GM12878 (cell line): ENCODE measurements around the gene NKAIN2. TPM values are rescaled to one million over a fixed set of nuclear protein-coding genes. Genes with fewer than 3 reads are reported as not detected.

Source experiments
- ATAC-seq: fragments of 200-7000 bp; cut with Tn5 transposase; 3 replicates; pipeline ENCODE4 v1.9.1; 2020; ENCODE audit warnings: mild to moderate bottlenecking, moderate library complexity
- BruUV-seq: library from RNA; stranded (reverse); fragments of 400-500 nt; replicated peaks from 2 replicates; lab custom pipeline; 2021; lab: Mats Ljungman, UMichigan
- CTCF ChIA-PET: fragments of 300-600 bp; sonication (Branson Sonifier 250); formaldehyde crosslinking; extraction: SDS; loops from one replicate; lab custom pipeline; 2021; ENCODE audit warnings: inconsistent platforms; lab: Yijun Ruan, JAX
- POLR2A ChIA-PET: fragments of 350-600 bp; formaldehyde crosslinking; extraction: SDS; loops from one replicate; lab custom pipeline; 2021; ENCODE audit warnings: inconsistent platforms; lab: Charles Lee
- RAD21 ChIA-PET: fragments of 300-600 bp; sonication (Branson Sonifier 250); formaldehyde crosslinking; loops from one replicate; lab custom pipeline; 2023; ENCODE audit warnings: antibody characterized with exemption; ENCODE audit not compliant: unreplicated experiment; lab: Charles Lee
- SMC1A ChIA-PET: fragments of 300-600 bp; sonication (Branson Sonifier 250); formaldehyde crosslinking; loops from one replicate; lab custom pipeline; 2023; ENCODE audit not compliant: unreplicated experiment, uncharacterized antibody; lab: Charles Lee
- DNase-seq: peaks from one replicate; pipeline ENCODE4 v3.0.0-alpha.2; 2011; ENCODE audit warnings: low read depth, low spot score
- FAIRE-seq: peaks from 3 replicates; lab custom pipeline; 2011; peaks lifted over from hg19 to GRCh38; lab: Jason Lieb, UNC
- H2AFZ ChIP-seq: 2 replicates; pipeline ENCODE4 v1.6.0; 2011; ENCODE audit warnings: low read depth, low read length, control low read depth; ENCODE audit not compliant: control insufficient read depth
- H3K27ac ChIP-seq: 2 replicates; pipeline ENCODE4 v1.5.1; 2011; ENCODE audit warnings: control low read depth; ENCODE audit not compliant: control insufficient read depth, insufficient read depth
- H3K27me3 ChIP-seq, 2 experiments: replicated peaks in 1 of 2; 2 replicates each; pipeline versions ENCODE4 v1.6.0 to v1.6.1; 2011; ENCODE audit warnings: low read length in 1 of 2; ENCODE audit not compliant: control insufficient read depth in 2 of 2, insufficient read depth in 2 of 2
- H3K36me3 ChIP-seq, 2 experiments: 2 replicates each; pipeline ENCODE4 v1.5.1; 2011; ENCODE audit warnings: low read length in 1 of 2; ENCODE audit not compliant: control insufficient read depth in 2 of 2, insufficient read depth in 2 of 2
- H3K4me1 ChIP-seq: 2 replicates; pipeline ENCODE4 v1.6.1; 2011; ENCODE audit warnings: mild to moderate bottlenecking, low read length, moderate library complexity, mixed read lengths; ENCODE audit not compliant: control insufficient read depth, insufficient read depth
- H3K4me2 ChIP-seq: 2 replicates; pipeline ENCODE4 v1.6.0; 2011; ENCODE audit warnings: control low read depth; ENCODE audit not compliant: control insufficient read depth, insufficient read depth
- H3K4me3 ChIP-seq: fragments of 200-600 bp; sonication (generic); 2 replicates; pipeline ENCODE4 v1.5.1; 2016
- H3K79me2 ChIP-seq: 2 replicates; pipeline ENCODE4 v1.6.0; 2011; ENCODE audit warnings: low read length; ENCODE audit not compliant: control insufficient read depth, insufficient read depth
- H3K9ac ChIP-seq: 2 replicates; pipeline ENCODE4 v1.8.0; 2011; ENCODE audit warnings: low read length, control low read depth, mixed read lengths; ENCODE audit not compliant: control insufficient read depth, insufficient read depth
- H3K9me3 ChIP-seq: replicated peaks from 3 replicates; pipeline ENCODE4 v1.5.1; 2011; ENCODE audit warnings: mild to moderate bottlenecking, low read length; ENCODE audit not compliant: control insufficient read depth, insufficient read depth
- H4K20me1 ChIP-seq: 2 replicates; pipeline ENCODE4 v1.6.0; 2011; ENCODE audit not compliant: control insufficient read depth, insufficient read depth
- BCL11A ChIP-seq: IDR thresholded peaks from 2 replicates; pipeline ENCODE4 v1.6.1; 2011; ENCODE audit warnings: low read depth, low read length
- CTCF ChIP-seq, 3 experiments: IDR thresholded peaks in 2 of 3; conservative IDR thresholded peaks in 1 of 3; 2 replicates each; pipeline ENCODE4 v1.5.1; 2011; ENCODE audit warnings: low read depth in 3 of 3, low read length in 3 of 3, mild to moderate bottlenecking in 3 of 3, control low read depth in 2 of 3, moderate library complexity in 2 of 3, inconsistent platforms in 1 of 3, mixed read lengths in 1 of 3; ENCODE audit not compliant: control insufficient read depth in 2 of 3, insufficient read depth in 1 of 3; ENCODE audit errors: extremely low read depth in 1 of 3
- DPF2 ChIP-seq: fragments of 450-650 bp; IDR thresholded peaks from 2 replicates; pipeline ENCODE4 v1.6.1; 2017; ENCODE audit warnings: mild to moderate bottlenecking
- EED ChIP-seq: sonication (generic); IDR thresholded peaks from 2 replicates; pipeline ENCODE4 v1.6.1; 2016; ENCODE audit warnings: antibody characterized with exemption, low read depth
- PAX5 ChIP-seq: IDR thresholded peaks from 2 replicates; pipeline ENCODE4 v1.6.1; 2011; ENCODE audit warnings: low read depth, low read length, borderline replicate concordance
- PKNOX1 ChIP-seq: fragments of 450-650 bp; IDR thresholded peaks from 2 replicates; pipeline ENCODE4 v1.6.1; 2016; ENCODE audit warnings: mild to moderate bottlenecking
- RAD51 ChIP-seq: fragments of 450-650 bp; IDR thresholded peaks from 2 replicates; pipeline ENCODE4 v1.6.1; 2016; ENCODE audit warnings: moderate library complexity, mild to moderate bottlenecking, inconsistent platforms
- RB1 ChIP-seq: fragments of 450-650 bp; formaldehyde crosslinking; IDR thresholded peaks from 2 replicates; pipeline ENCODE4 v1.6.1; 2017; ENCODE audit warnings: mild to moderate bottlenecking, borderline replicate concordance
- SIN3A ChIP-seq: IDR thresholded peaks from 2 replicates; pipeline ENCODE4 v1.6.1; 2012; ENCODE audit warnings: low read depth, low read length, improper control_type of control experiment
- SMAD1 ChIP-seq: fragments of 450-650 bp; IDR thresholded peaks from 2 replicates; pipeline ENCODE4 v1.6.1; 2018; ENCODE audit warnings: mild to moderate bottlenecking, low read depth; ENCODE audit not compliant: partially characterized antibody
- TAF1 ChIP-seq: IDR thresholded peaks from 2 replicates; pipeline ENCODE4 v1.6.1; 2011; ENCODE audit warnings: mild to moderate bottlenecking, low read depth, low read length, borderline replicate concordance
- ZNF24 ChIP-seq: fragments of 450-650 bp; IDR thresholded peaks from 2 replicates; pipeline ENCODE4 v1.6.1; 2017; ENCODE audit warnings: antibody characterized with exemption, mild to moderate bottlenecking
- WGBS: methylation state at CpG from one replicate; pipeline ENCODE4 v1.1.6; 2016; ENCODE audit warnings: low lambda C conversion rate; ENCODE audit not compliant: insufficient replicate concordance, insufficient coverage; ENCODE audit errors: missing lambda C conversion rate; 5-methylcytosine and 5-hydroxymethylcytosine counted together
- in situ Hi-C: fragments of 300-500 bp; cut with MboI; formaldehyde crosslinking; loops from 9 replicates; pipeline ENCODE4 v1.14.3; 2018; ENCODE audit warnings: mixed read lengths
- intact Hi-C: fragments of 100-400 bp; cut with micrococcal nuclease; formaldehyde crosslinking; loops from one replicate; pipeline ENCODE4 v1.14.2; 2022; ENCODE audit not compliant: unreplicated experiment
- polyA plus RNA-seq, 11 experiments: library from polyadenylated mRNA; depleted of rRNA in 4 of 11; unstranded in 6 of 11; stranded (reverse) in 5 of 11; fragments of >200 nt; fragmentation: Nextera tagmentation in 4 of 11; fragmentation: Illumina TruSeq in 1 of 11; extraction: Ambion mirVana in 4 of 11; extraction: Trizol in 1 of 11; gene quantifications; 1 replicate in 1 of 11; 2 replicates in 10 of 11; pipeline versions ENCODE4 v1.2.1 to v1.2.3, GENCODE V29; 2011 to 2016; ENCODE audit warnings: inconsistent platforms in 2 of 11, missing spikeins in 2 of 11, low read depth in 1 of 11
- total RNA-seq, 4 experiments: library from RNA; depleted of rRNA in 3 of 4; stranded (reverse); fragments of >200 nt in 3 of 4; fragmentation: Illumina TruSeq in 1 of 4; extraction: Trizol in 1 of 4; gene quantifications; 2 replicates each; pipeline versions ENCODE4 v1.2.1 to v1.2.3, GENCODE V29; 2013 to 2021
- TF ChIP-seq, protein P1 (sequence below): IDR thresholded peaks from 2 replicates; pipeline ENCODE4 v1.6.1; 2011; ENCODE audit warnings: low read depth, mild to moderate bottlenecking, low read length, moderate library complexity, borderline replicate concordance; ENCODE audit errors: extremely low read depth
- TF ChIP-seq, protein P2 (sequence below): fragments of 150-350 bp; IDR thresholded peaks from 2 replicates; pipeline ENCODE4 v1.6.1; 2014; ENCODE audit warnings: mild to moderate bottlenecking, low read depth, low read length
- TF ChIP-seq, protein P3 (sequence below): fragments of 450-650 bp; IDR thresholded peaks from 2 replicates; pipeline ENCODE4 v1.6.1; 2017; ENCODE audit warnings: mild to moderate bottlenecking, moderate library complexity

The NKAIN2 gene
- total and polyA plus RNA-seq, 10 of the 15 experiments (the other 5 are each of a cell fraction or from before 2014, with no cell fraction given), result not detected

DNA sequence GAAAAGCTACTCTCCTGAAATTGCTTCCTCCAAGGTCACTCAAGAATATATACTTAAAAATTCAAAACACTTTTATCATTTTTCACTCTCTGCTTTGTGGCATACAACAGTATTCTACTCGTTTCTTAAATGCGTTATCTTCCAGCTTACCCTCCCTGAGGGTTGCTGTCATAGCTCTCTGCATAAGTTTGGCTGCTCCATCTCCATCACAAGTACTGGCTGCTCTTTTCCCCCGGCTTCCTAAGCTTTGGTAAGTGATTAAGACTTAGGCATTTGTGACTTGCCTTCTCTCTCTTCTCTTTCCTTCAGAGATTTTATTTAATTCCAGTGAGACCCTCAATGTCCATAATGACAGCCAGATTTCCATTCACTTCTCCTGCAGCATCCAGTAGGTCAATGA is 128.3 kb downstream of the NKAIN2 start (continued):
- TF ChIP-seq CTCF (IDR thresholded peaks at IDR 0.05 in 2 of 3, conservative IDR thresholded peaks at IDR 0.05 in 1 of 3; ENCODE audit: control insufficient read depth in 2 of 3, extremely low read depth in 1 of 3, insufficient read depth in 1 of 3, low read depth in 3 of 3, low read length in 3 of 3) (no peak), BCL11A (no peak)

DNA sequence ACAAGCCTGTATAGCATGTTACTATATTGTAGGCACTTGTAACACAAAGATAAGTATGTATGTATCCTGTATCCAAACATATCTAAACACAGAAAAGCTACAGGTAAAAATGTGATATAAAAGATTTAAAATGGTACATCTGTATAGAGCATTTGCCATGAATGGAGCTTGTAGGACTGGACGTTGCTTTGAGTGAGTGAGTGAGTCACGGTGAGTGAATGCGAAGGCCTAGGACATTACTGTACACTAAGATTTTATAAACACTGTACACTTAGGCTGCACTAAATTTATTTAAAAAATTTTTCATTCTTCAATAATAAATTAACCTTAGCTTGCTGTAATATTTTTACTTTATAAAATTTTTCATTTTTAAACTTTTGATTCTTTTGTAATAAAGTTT is 136.9 kb downstream of the NKAIN2 start:
- RAD21 ChIA-PET, result no interaction called here
- H3K4me3 ChIP-seq, result no peak overlapping the region
- WGBS, result 56% methylated on average over 3 of the region's 3 CpGs
- no peak for TF ChIP-seq RB1
- TF ChIP-seq DPF2, result no peak
- no peak for TF ChIP-seq TAF1
- no peak for TF ChIP-seq RAD51
- TF ChIP-seq SIN3A, result no peak
- TF ChIP-seq EED, result no peak
- no peak for TF ChIP-seq SMAD1
- no peak for TF ChIP-seq ZNF24
- no peak for TF ChIP-seq PKNOX1
- TF ChIP-seq, protein P1, sequence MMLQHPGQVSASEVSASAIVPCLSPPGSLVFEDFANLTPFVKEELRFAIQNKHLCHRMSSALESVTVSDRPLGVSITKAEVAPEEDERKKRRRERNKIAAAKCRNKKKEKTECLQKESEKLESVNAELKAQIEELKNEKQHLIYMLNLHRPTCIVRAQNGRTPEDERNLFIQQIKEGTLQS, result no peak
- TF ChIP-seq, protein P2, sequence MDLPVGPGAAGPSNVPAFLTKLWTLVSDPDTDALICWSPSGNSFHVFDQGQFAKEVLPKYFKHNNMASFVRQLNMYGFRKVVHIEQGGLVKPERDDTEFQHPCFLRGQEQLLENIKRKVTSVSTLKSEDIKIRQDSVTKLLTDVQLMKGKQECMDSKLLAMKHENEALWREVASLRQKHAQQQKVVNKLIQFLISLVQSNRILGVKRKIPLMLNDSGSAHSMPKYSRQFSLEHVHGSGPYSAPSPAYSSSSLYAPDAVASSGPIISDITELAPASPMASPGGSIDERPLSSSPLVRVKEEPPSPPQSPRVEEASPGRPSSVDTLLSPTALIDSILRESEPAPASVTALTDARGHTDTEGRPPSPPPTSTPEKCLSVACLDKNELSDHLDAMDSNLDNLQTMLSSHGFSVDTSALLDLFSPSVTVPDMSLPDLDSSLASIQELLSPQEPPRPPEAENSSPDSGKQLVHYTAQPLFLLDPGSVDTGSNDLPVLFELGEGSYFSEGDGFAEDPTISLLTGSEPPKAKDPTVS, result no peak
- TF ChIP-seq, protein P3, sequence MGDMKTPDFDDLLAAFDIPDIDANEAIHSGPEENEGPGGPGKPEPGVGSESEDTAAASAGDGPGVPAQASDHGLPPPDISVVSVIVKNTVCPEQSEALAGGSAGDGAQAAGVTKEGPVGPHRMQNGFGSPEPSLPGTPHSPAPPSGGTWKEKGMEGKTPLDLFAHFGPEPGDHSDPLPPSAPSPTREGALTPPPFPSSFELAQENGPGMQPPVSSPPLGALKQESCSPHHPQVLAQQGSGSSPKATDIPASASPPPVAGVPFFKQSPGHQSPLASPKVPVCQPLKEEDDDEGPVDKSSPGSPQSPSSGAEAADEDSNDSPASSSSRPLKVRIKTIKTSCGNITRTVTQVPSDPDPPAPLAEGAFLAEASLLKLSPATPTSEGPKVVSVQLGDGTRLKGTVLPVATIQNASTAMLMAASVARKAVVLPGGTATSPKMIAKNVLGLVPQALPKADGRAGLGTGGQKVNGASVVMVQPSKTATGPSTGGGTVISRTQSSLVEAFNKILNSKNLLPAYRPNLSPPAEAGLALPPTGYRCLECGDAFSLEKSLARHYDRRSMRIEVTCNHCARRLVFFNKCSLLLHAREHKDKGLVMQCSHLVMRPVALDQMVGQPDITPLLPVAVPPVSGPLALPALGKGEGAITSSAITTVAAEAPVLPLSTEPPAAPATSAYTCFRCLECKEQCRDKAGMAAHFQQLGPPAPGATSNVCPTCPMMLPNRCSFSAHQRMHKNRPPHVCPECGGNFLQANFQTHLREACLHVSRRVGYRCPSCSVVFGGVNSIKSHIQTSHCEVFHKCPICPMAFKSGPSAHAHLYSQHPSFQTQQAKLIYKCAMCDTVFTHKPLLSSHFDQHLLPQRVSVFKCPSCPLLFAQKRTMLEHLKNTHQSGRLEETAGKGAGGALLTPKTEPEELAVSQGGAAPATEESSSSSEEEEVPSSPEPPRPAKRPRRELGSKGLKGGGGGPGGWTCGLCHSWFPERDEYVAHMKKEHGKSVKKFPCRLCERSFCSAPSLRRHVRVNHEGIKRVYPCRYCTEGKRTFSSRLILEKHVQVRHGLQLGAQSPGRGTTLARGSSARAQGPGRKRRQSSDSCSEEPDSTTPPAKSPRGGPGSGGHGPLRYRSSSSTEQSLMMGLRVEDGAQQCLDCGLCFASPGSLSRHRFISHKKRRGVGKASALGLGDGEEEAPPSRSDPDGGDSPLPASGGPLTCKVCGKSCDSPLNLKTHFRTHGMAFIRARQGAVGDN, result no peak
- TF ChIP-seq PAX5, result no peak

More for the DNA sequence above, 136.9 kb downstream of the NKAIN2 start:
- no TSS peak for BruUV-seq
- SMC1A ChIA-PET, result no interaction called here
- in situ Hi-C loops, result no loop called here
- Histone ChIP-seq H3K79me2 (no peaks in the 10 kb centered on the region), H3K36me3 (no peaks in the 10 kb centered on the region), H3K27ac (no peak overlapping the region), H4K20me1 (no peaks in the 10 kb centered on the region), H3K9ac (no peak overlapping the region), H3K9me3 (no peaks in the 10 kb centered on the region), H3K4me1 (no peaks in the 10 kb centered on the region), H3K27me3 (no peaks in the 10 kb centered on the region), H2AFZ (no peak overlapping the region), H3K4me2 (no peak overlapping the region)
- ATAC-seq, result no peak
- FAIRE-seq, result no peak
- intact Hi-C loops, result no loop called here
- CTCF ChIA-PET, result interaction anchor here (0.7 kb wide), 1 partner anchor 29 kb away, joined by 3 read pairs; no protein-coding TSS in a partner anchor
- no peak for DNase-seq
- POLR2A ChIA-PET, result no interaction called here
